ENCODE results near the gene FLYWCH2.

Gene FLYWCH2, protein sequence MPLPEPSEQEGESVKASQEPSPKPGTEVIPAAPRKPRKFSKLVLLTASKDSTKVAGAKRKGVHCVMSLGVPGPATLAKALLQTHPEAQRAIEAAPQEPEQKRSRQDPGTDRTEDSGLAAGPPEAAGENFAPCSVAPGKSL

GRCh38 chr16:2882650-2883457 lies at the start of gene FLYWCH2:
Gene FLYWCH2 (plus strand): TSS chr16:2883215. CDS start chr16:2896450, 13,235 bp downstream.
- DNase-seq, result peak; percentile 99

- DNase-seq, result no peak
Observed at GRCh38 chr16:2833776-2834175, 49.2 kb upstream of the FLYWCH2 start.

DNA sequence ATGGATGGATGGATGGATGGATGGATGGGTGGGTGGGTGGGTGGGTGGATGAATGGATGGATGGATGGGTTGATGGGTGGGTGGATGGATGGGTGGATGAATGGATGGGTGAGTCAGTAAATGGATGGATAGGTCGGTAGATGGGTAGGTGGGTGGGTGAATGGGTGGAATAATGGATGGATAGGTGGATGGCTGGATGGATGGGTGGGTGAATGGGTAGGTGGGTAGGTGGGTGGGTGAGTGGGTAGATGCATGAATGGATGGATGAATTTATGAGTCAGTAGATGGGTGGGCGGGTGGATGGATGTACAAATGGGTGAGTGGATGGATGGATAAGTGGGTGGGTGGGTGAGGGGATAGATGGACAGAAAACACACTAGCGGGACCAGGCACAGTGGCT lies 48.0 kb upstream of the FLYWCH2 start:
- DNase-seq, result no peak

GRCh38 chr16:2835638-2836493 lies 47.1 kb upstream of the FLYWCH2 start:
- no peak for DNase-seq

DNA sequence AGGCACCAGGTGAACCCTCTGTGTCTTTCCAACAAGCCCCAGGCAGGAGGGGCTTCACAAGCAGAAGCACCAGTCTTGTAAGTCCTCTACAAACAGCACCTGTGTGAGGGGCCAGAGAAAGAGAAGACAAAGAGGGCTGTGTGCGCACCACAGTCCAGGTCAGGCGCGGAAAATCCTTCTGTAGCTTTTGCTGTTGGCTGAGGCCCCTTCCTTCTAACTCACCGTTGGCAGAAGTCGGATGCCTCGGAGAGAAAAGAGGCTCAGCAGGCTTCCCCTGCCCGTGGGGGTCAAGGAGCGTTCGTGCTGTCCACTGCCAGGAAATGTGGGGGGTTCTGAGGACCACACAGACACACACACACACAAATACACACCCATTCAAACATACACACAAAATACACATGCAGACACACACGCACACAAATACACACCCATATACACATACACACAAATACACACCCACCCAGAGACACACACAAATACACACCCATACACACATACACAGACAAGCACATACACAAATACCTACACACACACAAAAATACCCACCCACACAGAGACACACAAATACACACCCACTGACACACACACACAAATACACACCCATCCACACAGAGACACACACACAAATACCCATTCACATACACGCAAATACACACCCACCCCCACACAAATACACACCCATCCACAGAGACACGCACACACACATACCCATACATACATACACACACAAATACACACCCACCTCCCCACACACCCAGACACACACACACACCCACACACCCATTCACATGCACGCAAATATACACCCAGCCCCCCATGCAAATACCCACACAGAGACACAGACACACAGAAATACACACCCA lies 46.1 kb upstream of the FLYWCH2 start:
- no peak for DNase-seq

GRCh38 chr16:2838928-2839327 lies 44.1 kb upstream of the FLYWCH2 start:
- DNase-seq, result peak; percentile 56

GRCh38 chr16:2839650-2840450 lies 43.2 kb upstream of the FLYWCH2 start:
- no peak for DNase-seq

- DNase-seq, result no peak
Observed at GRCh38 chr16:2840914-2841313, 42.1 kb upstream of the FLYWCH2 start.

GRCh38 chr16:2841606-2842339 lies 41.2 kb upstream of the FLYWCH2 start:
- DNase-seq, result no peak

GRCh38 chr16:2842340-2843000 lies 40.5 kb upstream of the FLYWCH2 start:
- peak; percentile 88 for DNase-seq

DNA sequence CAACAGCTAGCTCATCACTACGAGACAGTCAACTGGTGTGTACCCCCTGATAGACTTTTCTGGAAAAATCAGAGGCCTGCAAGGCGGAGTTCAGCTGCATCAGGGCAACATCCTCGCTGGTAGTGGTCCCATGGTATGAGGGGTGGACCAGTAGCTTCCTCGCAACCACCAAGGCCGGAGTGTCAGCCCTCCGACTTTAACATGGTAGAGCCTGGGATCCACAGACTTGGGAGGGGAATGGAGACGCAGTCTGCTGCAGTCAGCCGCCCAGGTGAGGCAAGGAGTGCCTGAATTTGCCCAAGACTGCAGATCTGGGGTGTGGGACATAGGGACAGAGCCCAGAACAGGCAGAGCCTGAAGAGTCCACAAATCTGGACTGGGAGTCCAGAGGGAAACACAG lies 39.5 kb upstream of the FLYWCH2 start:
- no peak for DNase-seq

GRCh38 chr16:2845116-2845515 lies 37.9 kb upstream of the FLYWCH2 start:
- no peak for DNase-seq

DNA sequence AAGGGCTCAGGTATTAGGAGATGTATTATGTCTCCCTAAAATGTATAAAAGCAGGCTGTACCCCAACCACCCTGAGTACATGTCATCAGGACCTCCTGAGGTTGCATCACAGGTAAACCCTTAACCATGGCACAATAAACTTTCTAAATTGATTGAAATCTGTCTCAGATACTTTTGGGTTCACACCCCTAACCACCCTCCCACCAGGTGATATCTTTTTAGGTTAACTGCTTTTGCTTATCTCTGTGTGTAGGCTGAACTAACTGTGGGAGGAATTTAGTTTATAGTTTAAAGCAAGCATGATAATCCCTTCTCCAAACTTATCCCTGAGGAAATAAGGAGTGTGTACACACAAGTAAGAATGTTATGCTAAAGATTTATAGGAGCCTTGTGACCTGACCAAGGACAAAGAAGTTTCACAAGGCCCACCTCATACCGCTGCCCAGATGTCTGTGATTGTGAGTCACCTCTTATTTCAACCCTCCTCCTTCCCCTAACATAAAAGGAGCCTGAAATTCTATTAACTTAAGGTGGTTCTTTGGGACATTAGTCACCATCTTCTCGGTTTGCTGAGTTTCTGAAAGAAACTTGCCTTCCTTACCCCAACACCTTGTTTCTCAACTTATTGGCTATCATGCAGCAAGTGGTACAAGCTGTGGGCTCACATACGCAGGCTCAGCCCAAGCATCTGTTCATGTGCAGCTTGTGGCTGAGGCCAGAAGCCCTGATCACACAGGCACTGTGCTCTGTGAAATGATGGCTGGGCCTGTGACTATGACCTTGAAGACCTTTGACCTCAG lies 36.3 kb upstream of the FLYWCH2 start:
- DNase-seq, result no peak

GRCh38 chr16:2848933-2849725 lies 33.9 kb upstream of the FLYWCH2 start:
- no peak for DNase-seq

GRCh38 chr16:2852003-2852730 lies 30.8 kb upstream of the FLYWCH2 start:
- no peak for DNase-seq

- no peak for DNase-seq
Observed at GRCh38 chr16:2852731-2853507, 30.1 kb upstream of the FLYWCH2 start.

DNA sequence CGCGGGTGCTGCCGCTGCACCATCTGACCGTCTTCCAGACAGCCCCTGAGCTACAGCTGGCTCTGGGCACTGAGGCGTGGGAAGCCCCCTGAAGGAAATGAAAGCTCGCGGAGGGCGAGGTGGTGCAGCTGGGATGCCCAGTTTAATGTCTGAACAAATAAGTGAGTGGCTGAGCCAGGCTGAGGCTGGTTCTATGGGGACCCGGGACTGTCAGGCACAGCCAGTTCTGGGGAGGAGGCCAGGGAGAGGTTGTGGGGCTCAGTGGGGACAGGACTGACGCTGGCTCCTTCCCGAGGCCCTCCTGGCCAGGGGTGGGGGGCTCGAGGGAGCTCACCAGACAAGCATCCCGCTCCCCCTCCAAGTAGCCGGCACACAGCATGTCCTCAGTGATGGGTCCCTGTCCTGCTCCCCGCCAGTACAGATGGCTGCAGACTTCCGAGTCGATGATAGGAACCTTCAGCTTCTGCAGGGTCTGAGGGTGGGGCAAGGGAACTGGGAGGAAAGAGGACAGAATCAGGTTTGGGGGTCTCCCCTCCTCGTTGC lies 29.4 kb upstream of the FLYWCH2 start:
- DNase-seq, result no peak
